Testis (tissue), 2 donors: ENCODE measurements around the gene GINS2.

Experiments
- CTCF ChIP-seq, 3 experiments: fragments of 450-650 bp in 2 of 3; fragments of 200-600 bp in 1 of 3; sonication (generic) in 1 of 3; IDR thresholded peaks; one replicate each; pipeline ENCODE4 v1.5.1; 2016 to 2019; ENCODE audit warnings: antibody characterized with exemption in 3 of 3, mild to moderate bottlenecking in 2 of 3, moderate library complexity in 1 of 3
- POLR2A ChIP-seq: fragments of 450-650 bp; IDR thresholded peaks from one replicate; pipeline ENCODE4 v1.6.1; 2017; ENCODE audit warnings: antibody characterized with exemption, mild to moderate bottlenecking, moderate library complexity

- TF ChIP-seq CTCF (IDR thresholded peaks at IDR 0.05) (no peak), POLR2A (no peak)
Observed at GRCh38 chr16:85663891-85664321, 24.8 kb downstream of the GINS2 start.
